Neuron (in vitro differentiated cells): ENCODE measurements around the gene CEP170B.
A peak's percentile ranks its signal among the peaks of the same experiment; 100 is the strongest.
"Not testable (repeated sequence)": the region's sequence is repeated elsewhere in the genome, so short reads cannot be mapped to it uniquely, and the experiment has no call there.

Source experiments
- H2AFZ ChIP-seq: one replicate; pipeline ENCODE4 v1.6.1; 2013; ENCODE audit warnings: low read depth, mild to moderate bottlenecking, inconsistent platforms, low read length, moderate library complexity
- H3K27me3 ChIP-seq: one replicate; pipeline ENCODE4 v1.6.1; 2013; ENCODE audit warnings: low read length; ENCODE audit not compliant: insufficient read depth
- H3K36me3 ChIP-seq: one replicate; pipeline ENCODE4 v1.6.1; 2013; ENCODE audit warnings: low read length; ENCODE audit not compliant: insufficient read depth
- H3K4me1 ChIP-seq: one replicate; pipeline ENCODE4 v1.6.1; 2013; ENCODE audit warnings: low read length; ENCODE audit not compliant: insufficient read depth
- H3K4me3 ChIP-seq: 2 replicates; pipeline ENCODE4 v1.5.1; 2013; ENCODE audit warnings: mild to moderate bottlenecking, low read length, moderate library complexity
- H3K9me3 ChIP-seq: one replicate; pipeline ENCODE4 v1.6.1; 2013; ENCODE audit warnings: low read length

Gene CEP170B

GRCh38 chr14:104826861-104827176 is 38.2 kb upstream of the CEP170B start:
- Histone ChIP-seq H3K4me3 (peak overlapping the region; percentile 47), H3K4me1 (peaks cover 3% of the 10 kb centered on the region), H3K9me3 (no peaks in the 10 kb centered on the region), H3K27me3 (peaks cover 8% of the 10 kb centered on the region), H2AFZ (peak overlapping the region; percentile 20), H3K36me3 (no peaks in the 10 kb centered on the region)

GRCh38 chr14:104827177-104828055 is 37.7 kb upstream of the CEP170B start:
- peaks cover 3% of the 10 kb centered on the region for H3K4me1 ChIP-seq
- no peaks in the 10 kb centered on the region for H3K36me3 ChIP-seq
- H3K27me3 ChIP-seq, result peaks cover 8% of the 10 kb centered on the region
- peak overlapping the region; percentile 20 for H2AFZ ChIP-seq
- H3K9me3 ChIP-seq, result no peaks in the 10 kb centered on the region
- H3K4me3 ChIP-seq, result peak overlapping the region; percentile 47

- Histone ChIP-seq H3K27me3 (peaks cover 8% of the 10 kb centered on the region), H3K4me1 (peaks cover 3% of the 10 kb centered on the region), H2AFZ (no peak overlapping the region), H3K9me3 (no peaks in the 10 kb centered on the region), H3K4me3 (no peak overlapping the region), H3K36me3 (no peaks in the 10 kb centered on the region)
Observed at GRCh38 chr14:104830781-104831180, 34.3 kb upstream of the CEP170B start.

GRCh38 chr14:104836171-104836935 is 28.7 kb upstream of the CEP170B start:
- not testable (repeated sequence) for H3K9me3 ChIP-seq, H3K36me3 ChIP-seq, H2AFZ ChIP-seq, H3K27me3 ChIP-seq, H3K4me3 ChIP-seq, H3K4me1 ChIP-seq

- Histone ChIP-seq H3K36me3 (no peaks in the 10 kb centered on the region), H2AFZ (no peak overlapping the region), H3K4me1 (peaks cover 15% of the 10 kb centered on the region), H3K9me3 (no peaks in the 10 kb centered on the region), H3K27me3 (peaks cover 53% of the 10 kb centered on the region), H3K4me3 (no peak overlapping the region)
Observed at GRCh38 chr14:104841730-104842129, 23.3 kb upstream of the CEP170B start.

- Histone ChIP-seq H3K27me3 (peaks cover 53% of the 10 kb centered on the region), H2AFZ (peak overlapping the region; percentile 42), H3K4me1 (peaks cover 15% of the 10 kb centered on the region), H3K9me3 (no peaks in the 10 kb centered on the region), H3K4me3 (peak overlapping the region; percentile 38), H3K36me3 (no peaks in the 10 kb centered on the region)
Observed at GRCh38 chr14:104843006-104843405, 22.1 kb upstream of the CEP170B start.

GRCh38 chr14:104843442-104844305 is 21.4 kb upstream of the CEP170B start:
- Histone ChIP-seq H3K4me3 (peak overlapping the region; percentile 38), H3K27me3 (peaks cover 53% of the 10 kb centered on the region), H3K9me3 (no peaks in the 10 kb centered on the region)

GRCh38 chr14:104844306-104845032 is 20.6 kb upstream of the CEP170B start:
- Histone ChIP-seq H3K4me3 (peak overlapping the region; percentile 38), H3K4me1 (peaks cover 15% of the 10 kb centered on the region), H3K9me3 (no peaks in the 10 kb centered on the region), H3K27me3 (peaks cover 53% of the 10 kb centered on the region), H2AFZ (peak overlapping the region; percentile 42), H3K36me3 (no peaks in the 10 kb centered on the region)

More at GRCh38 chr14:104843442-104844305, 21.4 kb upstream of the CEP170B start:
- peak overlapping the region; percentile 42 for H2AFZ ChIP-seq
- peaks cover 15% of the 10 kb centered on the region for H3K4me1 ChIP-seq
- no peaks in the 10 kb centered on the region for H3K36me3 ChIP-seq

GRCh38 chr14:104845033-104845666 is 19.9 kb upstream of the CEP170B start:
- Histone ChIP-seq H3K27me3 (peaks cover 53% of the 10 kb centered on the region), H3K4me3 (no peak overlapping the region), H2AFZ (no peak overlapping the region), H3K9me3 (no peaks in the 10 kb centered on the region), H3K4me1 (peaks cover 15% of the 10 kb centered on the region), H3K36me3 (no peaks in the 10 kb centered on the region)

GRCh38 chr14:104845834-104846441 is 19.1 kb upstream of the CEP170B start:
- H3K27me3 ChIP-seq, result peaks cover 48% of the 10 kb centered on the region

GRCh38 chr14:104852280-104852663 is 12.8 kb upstream of the CEP170B start:
- H3K27me3 ChIP-seq, result peaks cover 16% of the 10 kb centered on the region
- no peak overlapping the region for H3K4me3 ChIP-seq
- H3K36me3 ChIP-seq, result no peaks in the 10 kb centered on the region
- H3K4me1 ChIP-seq, result peaks cover 4% of the 10 kb centered on the region
- H2AFZ ChIP-seq, result no peak overlapping the region
- no peaks in the 10 kb centered on the region for H3K9me3 ChIP-seq

More at GRCh38 chr14:104845834-104846441, 19.1 kb upstream of the CEP170B start:
- Histone ChIP-seq H2AFZ (no peak overlapping the region), H3K4me1 (peaks cover 15% of the 10 kb centered on the region), H3K9me3 (no peaks in the 10 kb centered on the region), H3K36me3 (no peaks in the 10 kb centered on the region), H3K4me3 (no peak overlapping the region)
